ENCODE measurements around the gene KRT35. TPM values are rescaled to one million over a fixed set of nuclear protein-coding genes. Genes with fewer than 3 reads are reported as not detected.

Gene KRT35
- total RNA-seq, 2 experiments from 2014 or later, result not detected

- Mint-ChIP-seq H3K4me1 (ENCODE audit: low read depth) (no peaks in the 10 kb centered on the region), H3K27me3 (no peaks in the 10 kb centered on the region), H3K27ac (no peak overlapping the region), H3K9me3 (no peaks in the 10 kb centered on the region), H3K36me3 (ENCODE audit: low read depth) (no peaks in the 10 kb centered on the region), H3K4me3 (no peak overlapping the region)
- intact Hi-C loops (cut with DNase I, micrococcal nuclease), result no loop called here
- POLR2A ChIA-PET, result interaction anchor here (0.6 kb wide), 1 partner anchor 1665 kb away, joined by 3 read pairs; no protein-coding TSS in a partner anchor
- no peak for DNase-seq
- Histone ChIP-seq H3K4me1 (ENCODE audit: insufficient read depth, low read length) (no peaks in the 10 kb centered on the region), H3K4me3 (ENCODE audit: low read length) (no peak overlapping the region), H3K27ac (ENCODE audit: low read depth in 1 of 2, low read length in 2 of 2) (no peak overlapping the region), H3K9me3 (ENCODE audit: control insufficient read depth in 1 of 2, insufficient read depth in 1 of 2, low read length in 2 of 2) (no peaks in the 10 kb centered on the region), H3K27me3 (ENCODE audit: control insufficient read depth in 1 of 2, insufficient read depth in 2 of 2, low read length in 2 of 2) (peaks cover 0 to 2% of the 10 kb centered on the region in 2 experiments), H3K36me3 (ENCODE audit: insufficient read depth, low read length) (no peaks in the 10 kb centered on the region)
- CTCF ChIA-PET, result no interaction called here
- no peak for ATAC-seq (ENCODE audit: poor library complexity)
- TF ChIP-seq, protein P1, sequence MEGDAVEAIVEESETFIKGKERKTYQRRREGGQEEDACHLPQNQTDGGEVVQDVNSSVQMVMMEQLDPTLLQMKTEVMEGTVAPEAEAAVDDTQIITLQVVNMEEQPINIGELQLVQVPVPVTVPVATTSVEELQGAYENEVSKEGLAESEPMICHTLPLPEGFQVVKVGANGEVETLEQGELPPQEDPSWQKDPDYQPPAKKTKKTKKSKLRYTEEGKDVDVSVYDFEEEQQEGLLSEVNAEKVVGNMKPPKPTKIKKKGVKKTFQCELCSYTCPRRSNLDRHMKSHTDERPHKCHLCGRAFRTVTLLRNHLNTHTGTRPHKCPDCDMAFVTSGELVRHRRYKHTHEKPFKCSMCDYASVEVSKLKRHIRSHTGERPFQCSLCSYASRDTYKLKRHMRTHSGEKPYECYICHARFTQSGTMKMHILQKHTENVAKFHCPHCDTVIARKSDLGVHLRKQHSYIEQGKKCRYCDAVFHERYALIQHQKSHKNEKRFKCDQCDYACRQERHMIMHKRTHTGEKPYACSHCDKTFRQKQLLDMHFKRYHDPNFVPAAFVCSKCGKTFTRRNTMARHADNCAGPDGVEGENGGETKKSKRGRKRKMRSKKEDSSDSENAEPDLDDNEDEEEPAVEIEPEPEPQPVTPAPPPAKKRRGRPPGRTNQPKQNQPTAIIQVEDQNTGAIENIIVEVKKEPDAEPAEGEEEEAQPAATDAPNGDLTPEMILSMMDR (IDR thresholded peaks at IDR 0.05), result no peak
Measured at GRCh38 chr17:41483991-41484826, 3.3 kb upstream of the KRT35 start.

DNA sequence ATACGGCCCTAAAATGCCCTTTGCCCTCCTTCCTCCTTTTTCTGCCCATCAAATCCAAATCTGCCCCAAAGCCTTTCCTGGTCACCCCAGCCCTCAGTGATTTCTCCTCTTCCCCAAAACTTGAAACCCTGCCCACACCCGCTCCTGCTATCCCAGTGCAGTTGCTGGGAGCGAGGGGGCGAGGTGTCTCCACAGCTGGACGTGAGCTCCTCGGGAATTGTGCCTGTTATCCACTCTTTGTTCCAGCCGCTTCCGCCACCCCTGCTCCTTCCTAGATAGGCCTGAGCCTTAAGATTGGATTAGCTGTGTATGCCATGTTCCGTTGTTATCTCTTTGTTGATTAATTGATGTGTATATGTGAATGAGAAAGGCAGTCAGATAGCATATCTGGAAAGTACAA, 2.6 kb upstream of the KRT35 start:
- H3K9me3 ChIP-seq (ENCODE audit: control insufficient read depth in 1 of 2, insufficient read depth in 1 of 2, low read length in 2 of 2), result no peaks in the 10 kb centered on the region
- CTCF ChIA-PET, result no interaction called here
- DNase-seq, result no peak

DNA sequence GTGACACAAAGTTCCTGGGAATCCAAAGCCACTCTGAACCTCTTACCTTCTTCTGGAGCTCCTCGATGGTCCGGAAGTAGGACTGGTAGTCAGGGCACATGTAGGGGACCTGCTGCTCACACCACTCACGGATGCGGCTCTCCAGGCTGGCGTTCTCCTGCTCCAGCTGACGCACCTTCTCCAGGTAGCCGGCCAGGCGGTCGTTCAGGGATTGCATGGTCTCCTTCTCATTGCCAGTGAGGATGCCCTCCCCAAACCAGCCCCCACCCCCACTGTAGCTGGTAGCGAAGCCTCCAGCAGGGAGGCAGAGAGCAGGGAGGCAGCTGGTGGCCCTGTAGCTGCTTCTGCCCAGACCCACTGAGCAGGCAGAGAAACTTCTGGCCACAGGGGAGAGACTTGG, 370 bp downstream of the KRT35 start:
- no peaks in the 10 kb centered on the region for H3K4me1 ChIP-seq (ENCODE audit: insufficient read depth, low read length)
- ChIA-PET CTCF (no interaction called here), POLR2A (no interaction called here)
- TF ChIP-seq, protein P1 (IDR thresholded peaks at IDR 0.05), result no peak
- no peaks in the 10 kb centered on the region for H3K4me1 Mint-ChIP-seq (ENCODE audit: low read depth)
- intact Hi-C loops (cut with DNase I, micrococcal nuclease), result no loop called here
- no peaks in the 10 kb centered on the region for H3K9me3 Mint-ChIP-seq
- no peak overlapping the region for H3K27ac ChIP-seq (ENCODE audit: low read depth in 1 of 2, low read length in 2 of 2)
- no peak overlapping the region for H3K27ac Mint-ChIP-seq
- H3K36me3 ChIP-seq (ENCODE audit: insufficient read depth, low read length), result no peaks in the 10 kb centered on the region
- H3K4me3 Mint-ChIP-seq, result no peak overlapping the region
- ATAC-seq (ENCODE audit: poor library complexity) (no peak), DNase-seq (no peak)
- no peaks in the 10 kb centered on the region for H3K36me3 Mint-ChIP-seq (ENCODE audit: low read depth)
- no peaks in the 10 kb centered on the region for H3K27me3 ChIP-seq (ENCODE audit: control insufficient read depth in 1 of 2, insufficient read depth in 2 of 2, low read length in 2 of 2)
- no peaks in the 10 kb centered on the region for H3K9me3 ChIP-seq (ENCODE audit: control insufficient read depth in 1 of 2, insufficient read depth in 1 of 2, low read length in 2 of 2)
- H3K4me3 ChIP-seq (ENCODE audit: low read length), result no peak overlapping the region
- H3K27me3 Mint-ChIP-seq, result no peaks in the 10 kb centered on the region

More for the DNA sequence above, 2.6 kb upstream of the KRT35 start:
- no peaks in the 10 kb centered on the region for H3K4me1 Mint-ChIP-seq (ENCODE audit: low read depth)
- Histone ChIP-seq H3K4me3 (ENCODE audit: low read length) (no peak overlapping the region), H3K27ac (ENCODE audit: low read depth in 1 of 2, low read length in 2 of 2) (no peak overlapping the region), H3K36me3 (ENCODE audit: insufficient read depth, low read length) (no peaks in the 10 kb centered on the region), H3K4me1 (ENCODE audit: insufficient read depth, low read length) (no peaks in the 10 kb centered on the region), H3K27me3 (ENCODE audit: control insufficient read depth in 1 of 2, insufficient read depth in 2 of 2, low read length in 2 of 2) (peaks cover 0 to 2% of the 10 kb centered on the region in 2 experiments)
- no peaks in the 10 kb centered on the region for H3K9me3 Mint-ChIP-seq
- H3K27ac Mint-ChIP-seq, result no peak overlapping the region
- H3K36me3 Mint-ChIP-seq (ENCODE audit: low read depth), result no peaks in the 10 kb centered on the region
- no peak overlapping the region for H3K4me3 Mint-ChIP-seq
- no peak for ATAC-seq (ENCODE audit: poor library complexity)
- POLR2A ChIA-PET, result no interaction called here
- intact Hi-C loops (cut with DNase I, micrococcal nuclease), result no loop called here
- TF ChIP-seq, protein P1 (IDR thresholded peaks at IDR 0.05), result no peak
- no peaks in the 10 kb centered on the region for H3K27me3 Mint-ChIP-seq

Data from CD4-positive, alpha-beta T cell (primary cell).